HFF-Myc (cell line): ENCODE data around the gene AURKA.
"Not testable (repeated sequence)": the region's sequence is repeated elsewhere in the genome, so short reads cannot be mapped to it uniquely, and the experiment has no call there.

Experiments
- DNase-seq: peaks from one replicate; pipeline ENCODE4 v3.0.0-alpha.2; 2011; ENCODE audit warnings: low read depth; ENCODE audit errors: extremely low read depth
- H3K4me3 ChIP-seq: replicated peaks from 2 replicates; pipeline ENCODE4 v1.5.1; 2011; ENCODE audit warnings: low read depth, mild to moderate bottlenecking, control low read depth, low read length
- TF ChIP-seq, protein P1 (sequence below): IDR thresholded peaks from 2 replicates; pipeline ENCODE4 v1.5.1; 2012; ENCODE audit warnings: mild to moderate bottlenecking, low read depth, low read length, control low read depth; ENCODE audit errors: missing control alignments

The AURKA gene

DNA sequence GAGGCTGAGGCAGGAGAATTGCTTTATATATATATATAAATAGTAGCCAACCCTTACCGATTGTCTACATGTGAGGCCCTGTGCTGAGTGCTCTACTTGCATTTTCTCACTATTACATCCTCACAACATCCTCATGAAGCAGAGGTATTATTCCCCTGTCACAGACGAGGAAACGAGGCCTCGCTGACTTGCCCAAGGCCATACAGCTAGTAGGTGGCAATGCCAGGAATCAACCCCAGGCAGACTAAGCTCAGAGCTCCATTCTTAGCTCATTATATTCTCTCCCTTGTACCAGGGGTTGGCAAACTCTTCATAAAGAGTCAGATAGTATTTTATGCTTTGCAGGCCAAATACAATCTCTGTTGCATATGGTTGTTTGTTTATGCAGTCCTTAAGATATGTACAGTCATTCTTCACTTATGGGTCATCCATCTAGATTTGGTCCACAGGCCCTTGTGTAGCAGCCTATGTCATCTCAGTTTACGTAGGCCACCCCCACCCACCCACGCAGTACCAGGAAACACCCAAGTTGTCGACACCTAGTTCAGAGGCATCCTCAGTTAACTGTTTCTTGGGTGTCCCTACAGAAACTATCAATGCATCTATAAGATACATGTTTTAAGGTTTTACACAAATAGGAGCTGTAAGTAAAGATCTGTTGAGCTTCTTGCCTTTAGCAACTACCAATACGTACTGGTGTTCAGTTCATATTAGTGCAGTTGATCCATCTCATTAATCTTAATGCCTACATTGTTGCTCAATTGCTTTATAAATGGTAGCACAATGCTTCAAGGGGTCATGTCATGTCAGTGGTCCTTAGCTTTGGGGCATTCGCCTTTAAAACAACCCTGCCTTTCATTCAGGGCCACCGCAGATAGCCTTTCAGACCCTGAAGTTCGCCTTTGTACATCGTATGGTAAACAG, 23.1 kb upstream of the AURKA start:
- no peak for DNase-seq
- no peak overlapping the region for H3K4me3 ChIP-seq
- TF ChIP-seq, protein P1, sequence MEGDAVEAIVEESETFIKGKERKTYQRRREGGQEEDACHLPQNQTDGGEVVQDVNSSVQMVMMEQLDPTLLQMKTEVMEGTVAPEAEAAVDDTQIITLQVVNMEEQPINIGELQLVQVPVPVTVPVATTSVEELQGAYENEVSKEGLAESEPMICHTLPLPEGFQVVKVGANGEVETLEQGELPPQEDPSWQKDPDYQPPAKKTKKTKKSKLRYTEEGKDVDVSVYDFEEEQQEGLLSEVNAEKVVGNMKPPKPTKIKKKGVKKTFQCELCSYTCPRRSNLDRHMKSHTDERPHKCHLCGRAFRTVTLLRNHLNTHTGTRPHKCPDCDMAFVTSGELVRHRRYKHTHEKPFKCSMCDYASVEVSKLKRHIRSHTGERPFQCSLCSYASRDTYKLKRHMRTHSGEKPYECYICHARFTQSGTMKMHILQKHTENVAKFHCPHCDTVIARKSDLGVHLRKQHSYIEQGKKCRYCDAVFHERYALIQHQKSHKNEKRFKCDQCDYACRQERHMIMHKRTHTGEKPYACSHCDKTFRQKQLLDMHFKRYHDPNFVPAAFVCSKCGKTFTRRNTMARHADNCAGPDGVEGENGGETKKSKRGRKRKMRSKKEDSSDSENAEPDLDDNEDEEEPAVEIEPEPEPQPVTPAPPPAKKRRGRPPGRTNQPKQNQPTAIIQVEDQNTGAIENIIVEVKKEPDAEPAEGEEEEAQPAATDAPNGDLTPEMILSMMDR = no peak

DNA sequence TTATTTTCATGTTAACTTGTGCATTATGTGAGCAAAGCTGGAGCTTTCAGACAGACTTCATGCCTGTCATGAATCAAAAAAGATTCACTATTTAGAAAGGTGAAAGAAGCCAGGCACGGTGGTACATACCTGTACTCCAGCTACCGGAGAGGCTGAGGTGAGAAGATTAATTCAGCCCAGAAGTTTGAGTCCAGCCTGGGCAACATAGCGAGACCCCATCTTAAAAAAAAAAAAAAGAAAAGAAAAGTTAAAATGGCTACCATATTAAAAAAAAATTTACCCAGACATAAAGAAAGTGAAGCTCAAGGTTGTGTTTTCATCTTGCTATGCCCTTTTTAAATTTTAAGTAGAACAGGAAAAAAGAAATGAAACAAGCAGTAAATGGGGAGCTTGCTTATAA, 20.9 kb upstream of the AURKA start:
- no peak overlapping the region for H3K4me3 ChIP-seq
- TF ChIP-seq, protein P1 = no peak
- DNase-seq = no peak

GRCh38 chr20:56412473-56412790, 20.4 kb upstream of the AURKA start:
- TF ChIP-seq, protein P1 = no peak
- DNase-seq = no peak
- H3K4me3 ChIP-seq = 0 out of 2 replicates have a peak overlapping the region, but pooled peaks have one; percentile 3

GRCh38 chr20:56411759-56412472, 19.9 kb upstream of the AURKA start, which contains the start of gene CASS4:
Gene CASS4 (plus strand): TSS chr20:56412260. CDS start chr20:56412459, 199 bp downstream.
- TF ChIP-seq, protein P1 = no peak
- 0 out of 2 replicates have a peak within 1 kb of the TSS, but pooled peaks have one; percentile 3 for H3K4me3 ChIP-seq
- DNase-seq = no peak

GRCh38 chr20:56411287-56411686, 19.3 kb upstream of the AURKA start:
- DNase-seq, H3K4me3 ChIP-seq: not testable (repeated sequence)

DNA sequence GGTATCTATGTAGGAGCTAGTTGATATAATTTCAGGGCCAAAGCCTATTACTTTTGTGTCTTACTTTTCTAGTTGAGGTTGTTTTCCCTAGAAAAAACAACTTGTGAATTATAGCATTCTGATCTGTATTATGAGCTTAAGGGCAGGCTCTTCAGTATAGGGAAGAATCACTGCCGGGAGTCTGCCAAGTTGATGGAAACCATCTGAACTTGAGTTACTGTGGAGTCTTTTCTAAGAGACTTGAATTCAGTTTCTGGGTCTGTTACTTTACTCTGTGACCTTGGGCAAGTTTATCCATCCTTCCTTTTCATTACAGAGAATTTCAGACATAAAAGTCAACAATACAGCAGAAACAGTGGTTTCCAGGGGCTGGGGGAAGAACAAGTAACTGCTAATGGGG, 17.9 kb upstream of the AURKA start:
- TF ChIP-seq, protein P1 = no peak
- DNase-seq = no peak
- no peak overlapping the region for H3K4me3 ChIP-seq

- H3K4me3 ChIP-seq = no peak overlapping the region
- TF ChIP-seq, protein P1 = no peak
- DNase-seq = no peak
These were observed 17.5 kb upstream of the AURKA start for GRCh38 chr20:56409521-56409920.
